HG03095 (cell line): ENCODE results near the gene SLC25A39.
"Not testable (repeated sequence)": the region's sequence is repeated elsewhere in the genome, so short reads cannot be mapped to it uniquely, and the experiment has no call there.

Experiments used
- ATAC-seq: cut with Tn5 transposase; IDR thresholded peaks from one replicate; pipeline ENCODE4 v1.9.1; 2021; ENCODE audit warnings: moderate library complexity; ENCODE audit not compliant: unreplicated experiment

Gene SLC25A39

GRCh38 chr17:44324571-44325275 lies at the start of gene SLC25A39:
SLC25A39 (minus strand) TSS chr17:44324823; CDS start chr17:44323562, 1,261 bp downstream.
- ATAC-seq: peak; percentile 40

DNA sequence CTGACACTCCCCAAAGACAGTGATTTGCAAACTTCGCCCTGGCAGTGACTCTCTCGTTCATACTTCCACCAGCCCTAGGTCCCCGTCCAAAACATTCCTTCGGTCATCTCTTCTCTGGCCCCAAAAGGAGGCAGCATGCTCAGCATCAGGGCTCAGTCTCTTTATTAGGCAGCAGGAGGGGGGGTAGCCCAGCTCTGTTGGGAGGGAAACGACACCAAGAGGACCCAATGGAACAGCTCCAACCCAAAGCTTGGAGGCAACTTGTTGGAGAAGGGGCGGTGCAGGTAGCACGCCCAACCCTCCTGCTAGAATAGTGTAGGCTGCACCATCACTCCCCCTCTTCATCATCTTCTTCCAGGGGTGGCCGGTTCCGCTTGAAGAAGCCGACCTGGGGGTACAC lies 47.4 kb upstream of the SLC25A39 start:
- ATAC-seq: no peak

GRCh38 chr17:44369414-44370023 lies 44.9 kb upstream of the SLC25A39 start:
- ATAC-seq: not testable (repeated sequence)

DNA sequence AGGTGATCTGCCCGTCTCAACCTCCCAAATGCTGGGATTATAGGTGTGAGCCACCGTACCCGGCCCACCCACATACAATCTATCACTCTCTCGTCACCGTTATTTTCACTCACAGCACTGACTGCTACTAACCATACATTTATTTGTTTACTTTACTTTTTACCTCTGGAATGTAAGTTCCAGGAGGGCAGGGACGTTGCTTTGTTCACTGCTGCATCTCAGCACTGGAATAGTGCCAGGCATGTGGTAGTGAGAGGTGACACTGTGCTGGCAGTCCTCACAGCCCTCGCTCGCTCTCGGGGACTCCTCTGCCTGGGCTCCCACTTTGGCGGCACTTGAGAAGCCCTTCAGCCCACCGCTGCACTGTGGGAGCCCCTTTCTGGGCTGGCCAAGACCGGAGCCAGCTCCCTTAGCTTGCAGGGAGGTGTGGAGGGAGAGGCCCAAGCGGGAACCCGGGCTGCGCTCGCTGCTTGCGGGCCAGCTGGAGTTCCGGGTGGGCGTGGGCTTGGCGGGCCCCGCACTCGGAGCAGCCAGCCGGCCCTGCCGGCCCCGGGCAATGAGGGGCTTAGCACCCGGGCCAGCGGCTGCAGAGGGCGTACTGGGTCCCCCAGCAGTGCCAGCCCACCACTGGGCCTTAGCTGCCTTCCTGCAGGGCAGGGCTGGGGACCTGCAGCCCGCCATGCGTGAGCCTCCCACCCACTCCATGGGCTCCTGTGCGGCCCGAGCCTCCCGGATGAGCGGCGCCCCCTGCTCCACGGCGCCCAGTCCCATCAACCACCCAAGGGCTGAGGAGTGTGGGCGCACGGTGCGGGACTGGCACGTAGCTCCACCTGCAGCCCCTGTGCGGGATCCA lies 44.0 kb upstream of the SLC25A39 start:
- ATAC-seq: not testable (repeated sequence)

DNA sequence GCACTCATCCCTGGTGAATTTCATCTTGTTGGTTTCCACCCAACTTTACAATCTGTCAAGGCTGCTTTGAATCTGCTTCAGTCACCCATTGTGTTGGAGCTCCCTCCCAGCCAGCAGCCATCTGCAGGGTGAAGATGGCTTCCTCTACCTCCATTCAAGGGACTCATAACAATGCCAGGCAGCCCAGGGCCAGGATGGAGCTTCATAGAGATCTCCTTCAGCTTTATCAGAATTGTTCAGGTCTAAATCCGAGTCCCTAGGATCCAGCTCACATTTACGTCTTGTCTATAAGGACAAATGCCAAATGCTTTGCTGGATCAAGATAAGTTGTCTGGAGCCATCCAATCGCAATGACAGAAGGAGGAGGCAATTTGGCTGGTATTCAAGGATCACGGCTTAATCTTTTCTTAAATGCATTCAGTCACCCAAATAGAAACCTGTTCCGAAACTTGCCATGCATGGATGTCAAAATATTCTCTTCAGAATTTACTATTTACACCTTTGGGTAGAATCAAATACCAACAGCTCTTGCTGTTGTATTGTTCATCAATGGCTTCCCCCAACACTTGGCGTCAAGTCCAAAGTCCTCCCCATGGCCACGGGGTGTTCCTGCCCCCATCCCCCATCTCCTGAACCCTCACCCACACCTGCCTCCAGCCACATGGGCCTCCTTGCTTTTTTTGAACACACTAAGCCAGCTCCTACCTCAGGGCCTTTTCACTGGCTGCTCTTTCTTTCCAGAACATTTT lies 42.8 kb upstream of the SLC25A39 start:
- ATAC-seq: no peak

GRCh38 chr17:44365051-44365450 lies 40.4 kb upstream of the SLC25A39 start:
- ATAC-seq: not testable (repeated sequence)

- ATAC-seq: no peak
Measured at GRCh38 chr17:44363613-44364159, 39.1 kb upstream of the SLC25A39 start, which contains the start of gene FAM171A2. FAM171A2 (minus strand) TSS chr17:44363853; CDS start chr17:44363714, 139 bp downstream.

DNA sequence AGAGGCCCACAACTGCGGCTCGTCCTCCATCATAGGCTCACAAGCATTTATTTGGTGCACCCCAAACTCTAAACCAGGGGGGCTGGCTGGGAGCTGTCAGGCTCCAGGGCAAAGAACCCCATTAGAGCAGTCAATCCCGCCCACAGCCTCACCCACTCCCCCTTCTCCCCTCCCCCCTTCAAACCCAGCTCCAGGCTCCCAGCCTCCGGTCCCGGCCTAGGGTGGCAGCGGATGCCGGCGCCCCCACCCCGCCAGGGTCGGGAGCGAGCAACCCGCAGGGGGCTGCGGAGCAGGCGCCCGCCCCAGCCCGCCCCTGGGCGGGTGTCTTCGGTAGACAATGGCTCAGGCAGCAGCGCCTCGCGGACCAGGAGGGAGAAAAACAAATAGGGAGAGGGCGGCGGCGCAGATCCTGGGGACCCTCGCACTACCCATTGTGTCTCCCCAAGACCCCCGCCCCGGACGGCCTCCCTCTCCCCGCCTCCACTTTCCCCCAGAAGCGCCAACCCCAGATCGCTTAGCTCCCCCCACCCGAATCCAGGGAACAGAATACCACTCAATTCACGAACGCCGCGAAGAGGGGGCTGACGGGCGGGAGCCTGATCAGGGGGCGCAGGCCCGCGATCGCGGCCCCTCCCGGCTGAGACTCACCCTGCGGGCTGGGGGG lies 38.5 kb upstream of the SLC25A39 start:
- no peak for ATAC-seq

- no peak for ATAC-seq
Measured at GRCh38 chr17:44362459-44362948, 37.9 kb upstream of the SLC25A39 start.

GRCh38 chr17:44361292-44362260 lies 37.0 kb upstream of the SLC25A39 start:
- ATAC-seq: no peak

- ATAC-seq: no peak
Measured at GRCh38 chr17:44360826-44361225, 36.2 kb upstream of the SLC25A39 start.

GRCh38 chr17:44360144-44360533 lies 35.5 kb upstream of the SLC25A39 start:
- no peak for ATAC-seq

GRCh38 chr17:44359458-44360143 lies 35.0 kb upstream of the SLC25A39 start:
- ATAC-seq: no peak

GRCh38 chr17:44359006-44359405 lies 34.4 kb upstream of the SLC25A39 start:
- ATAC-seq: no peak

GRCh38 chr17:44358066-44358465 lies 33.4 kb upstream of the SLC25A39 start:
- ATAC-seq: no peak

DNA sequence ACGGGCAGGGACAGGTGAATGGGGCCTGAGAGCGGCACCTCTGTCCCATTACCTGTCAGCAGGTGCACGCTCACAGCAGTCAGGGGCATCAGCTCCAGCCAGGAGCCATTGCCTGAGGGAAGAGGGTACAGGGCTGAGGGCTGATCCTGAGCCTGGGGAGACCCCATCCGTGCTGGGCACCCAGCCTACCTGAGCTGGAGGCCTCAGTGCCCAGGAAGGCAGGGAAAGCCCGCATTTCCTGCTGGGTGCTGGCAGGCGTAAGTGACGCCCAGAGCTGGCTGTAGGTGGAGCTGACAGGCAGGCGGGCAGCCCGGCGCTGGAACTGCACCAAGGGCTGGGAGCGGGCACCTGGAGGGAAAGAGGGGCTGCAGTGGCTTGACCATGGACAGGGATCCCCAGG lies 31.6 kb upstream of the SLC25A39 start:
- no peak for ATAC-seq

DNA sequence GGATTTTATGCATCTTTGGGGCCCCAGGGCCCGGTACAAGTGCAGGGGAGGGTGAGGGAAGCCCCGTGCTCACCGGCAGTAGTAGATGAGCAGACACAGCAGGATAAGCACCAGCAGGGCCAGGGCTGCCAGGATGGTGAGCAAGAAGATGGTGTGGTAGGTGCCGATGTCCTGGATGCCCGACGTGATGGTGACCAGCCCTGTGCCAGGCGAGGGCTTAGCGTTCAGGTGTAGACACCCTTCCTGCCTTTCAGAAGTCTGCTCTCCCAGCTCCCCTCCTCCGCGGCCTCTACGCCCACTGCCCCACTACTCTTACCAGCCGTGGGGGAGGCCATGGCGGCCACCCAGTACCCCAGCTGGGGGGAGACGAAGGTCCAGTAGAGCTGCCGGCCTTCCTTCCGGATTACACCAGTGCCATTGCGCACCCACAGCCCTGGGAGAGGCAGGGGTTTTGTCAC lies 31.0 kb upstream of the SLC25A39 start:
- ATAC-seq: no peak
